Gastrocnemius medialis (tissue), 4 donors: ENCODE data around the gene CLEC14A.

ENCODE experiments used
- POLR2A ChIP-seq, 2 donors: fragments of 450-650 bp; IDR thresholded peaks; one replicate each; pipeline ENCODE4 v1.6.1; 2017; ENCODE audit warnings: antibody characterized with exemption in 2 of 2, mild to moderate bottlenecking in 2 of 2, moderate library complexity in 2 of 2
- TF ChIP-seq, protein P1 (sequence below), 5 experiments: fragments of 450-650 bp in 3 of 5; fragments of 200-600 bp in 2 of 5; sonication (generic) in 2 of 5; IDR thresholded peaks in 4 of 5; conservative IDR thresholded peaks in 1 of 5; 1 replicate in 4 of 5; 2 replicates in 1 of 5; pipeline ENCODE4 v1.5.1; 2016 to 2019; ENCODE audit warnings: antibody characterized with exemption in 5 of 5, mild to moderate bottlenecking in 3 of 5, moderate library complexity in 3 of 5

GRCh38 chr14:38225946-38226345 is 29.9 kb downstream of the CLEC14A start:
- TF ChIP-seq, protein P1, sequence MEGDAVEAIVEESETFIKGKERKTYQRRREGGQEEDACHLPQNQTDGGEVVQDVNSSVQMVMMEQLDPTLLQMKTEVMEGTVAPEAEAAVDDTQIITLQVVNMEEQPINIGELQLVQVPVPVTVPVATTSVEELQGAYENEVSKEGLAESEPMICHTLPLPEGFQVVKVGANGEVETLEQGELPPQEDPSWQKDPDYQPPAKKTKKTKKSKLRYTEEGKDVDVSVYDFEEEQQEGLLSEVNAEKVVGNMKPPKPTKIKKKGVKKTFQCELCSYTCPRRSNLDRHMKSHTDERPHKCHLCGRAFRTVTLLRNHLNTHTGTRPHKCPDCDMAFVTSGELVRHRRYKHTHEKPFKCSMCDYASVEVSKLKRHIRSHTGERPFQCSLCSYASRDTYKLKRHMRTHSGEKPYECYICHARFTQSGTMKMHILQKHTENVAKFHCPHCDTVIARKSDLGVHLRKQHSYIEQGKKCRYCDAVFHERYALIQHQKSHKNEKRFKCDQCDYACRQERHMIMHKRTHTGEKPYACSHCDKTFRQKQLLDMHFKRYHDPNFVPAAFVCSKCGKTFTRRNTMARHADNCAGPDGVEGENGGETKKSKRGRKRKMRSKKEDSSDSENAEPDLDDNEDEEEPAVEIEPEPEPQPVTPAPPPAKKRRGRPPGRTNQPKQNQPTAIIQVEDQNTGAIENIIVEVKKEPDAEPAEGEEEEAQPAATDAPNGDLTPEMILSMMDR (IDR thresholded peaks at IDR 0.05 in 4 of 5, conservative IDR thresholded peaks at IDR 0.05 in 1 of 5) = no peak
- no peak for TF ChIP-seq POLR2A (IDR thresholded peaks at IDR 0.05)
